ENCODE measurements around the gene SPDEF. TPM values are rescaled to one million over a fixed set of nuclear protein-coding genes. Genes with fewer than 3 reads are reported as not detected.

SPDEF gene
- polyA plus RNA-seq, 1 donor (not counting 4 experiments of a cell fraction or from before 2014, with no cell fraction given), result 0.03 TPM

GRCh38 chr6:34560366-34561226, 4.5 kb upstream of the SPDEF start:
- H3K4me2 ChIP-seq (ENCODE audit: control insufficient read depth, extremely low read depth, insufficient read depth, low read depth, low read length), result no peak overlapping the region
- FAIRE-seq (no peak), DNase-seq (ENCODE audit: low read depth, low spot score) (no peak)
- no peak overlapping the region for H3K4me3 ChIP-seq (ENCODE audit: control insufficient read depth in 2 of 3, extremely low read depth in 1 of 3, insufficient read depth in 2 of 3, low read depth in 1 of 3, low read length in 3 of 3)
- H4K20me1 ChIP-seq (ENCODE audit: control insufficient read depth, extremely low read depth, insufficient read depth, low read length), result no peaks in the 10 kb centered on the region
- H3K9ac ChIP-seq (ENCODE audit: control insufficient read depth, extremely low read depth, insufficient read depth, low read length), result no peak overlapping the region
- peaks cover 10% of the 10 kb centered on the region for H3K27me3 ChIP-seq (ENCODE audit: control insufficient read depth, extremely low read depth, insufficient read depth, low read length)
- no peak overlapping the region for H3K27ac ChIP-seq (ENCODE audit: control insufficient read depth, insufficient read depth, low read length)
- dilution Hi-C loops (cut with MboI; ENCODE audit: extremely low pct_ligation_motif_present, low sequenced_read_pairs), result no loop called here
- H3K79me2 ChIP-seq (ENCODE audit: control insufficient read depth, insufficient read depth, low read length), result no peaks in the 10 kb centered on the region
- TF ChIP-seq EZH2 (IDR thresholded peaks at IDR 0.05; ENCODE audit: low read length) (no peak), CTCF (optimal IDR thresholded peaks at IDR 0.05 in 1 of 3, IDR thresholded peaks at IDR 0.05 in 1 of 3, conservative IDR thresholded peaks at IDR 0.05 in 1 of 3; ENCODE audit: extremely low read depth in 1 of 3, insufficient read depth in 2 of 3, low read length in 3 of 3) (no peak)
- no peaks in the 10 kb centered on the region for H3K9me3 ChIP-seq (ENCODE audit: control insufficient read depth, low read depth, low read length)
- no peaks in the 10 kb centered on the region for H3K9me1 ChIP-seq (ENCODE audit: control insufficient read depth, extremely low read depth, insufficient read depth, low read length)
- H3K4me1 ChIP-seq (ENCODE audit: control insufficient read depth, extremely low read depth, insufficient read depth, low read length), result peaks cover 2% of the 10 kb centered on the region
- H2AFZ ChIP-seq (ENCODE audit: control insufficient read depth, low read length), result no peak overlapping the region
- H3K36me3 ChIP-seq (ENCODE audit: control insufficient read depth in 2 of 2, extremely low read depth in 1 of 2, insufficient read depth in 2 of 2, low read length in 2 of 2), result no peaks in the 10 kb centered on the region

- no peak for DNase-seq (ENCODE audit: low read depth, low spot score)
These were observed 3.7 kb upstream of the SPDEF start for GRCh38 chr6:34559651-34560365.

More at GRCh38 chr6:34559651-34560365, 3.7 kb upstream of the SPDEF start:
- H3K27me3 ChIP-seq (ENCODE audit: control insufficient read depth, extremely low read depth, insufficient read depth, low read length), result peaks cover 4% of the 10 kb centered on the region
- no peaks in the 10 kb centered on the region for H3K36me3 ChIP-seq (ENCODE audit: control insufficient read depth in 2 of 2, extremely low read depth in 1 of 2, insufficient read depth in 2 of 2, low read length in 2 of 2)
- no peak overlapping the region for H3K9ac ChIP-seq (ENCODE audit: control insufficient read depth, extremely low read depth, insufficient read depth, low read length)
- FAIRE-seq, result no peak
- no peak overlapping the region for H3K4me2 ChIP-seq (ENCODE audit: control insufficient read depth, extremely low read depth, insufficient read depth, low read depth, low read length)
- H4K20me1 ChIP-seq (ENCODE audit: control insufficient read depth, extremely low read depth, insufficient read depth, low read length), result no peaks in the 10 kb centered on the region
- H3K4me3 ChIP-seq (ENCODE audit: control insufficient read depth in 2 of 3, extremely low read depth in 1 of 3, insufficient read depth in 2 of 3, low read depth in 1 of 3, low read length in 3 of 3), result no peak overlapping the region
- no peaks in the 10 kb centered on the region for H3K79me2 ChIP-seq (ENCODE audit: control insufficient read depth, insufficient read depth, low read length)
- H2AFZ ChIP-seq (ENCODE audit: control insufficient read depth, low read length), result no peak overlapping the region
- no peak overlapping the region for H3K27ac ChIP-seq (ENCODE audit: control insufficient read depth, insufficient read depth, low read length)
- dilution Hi-C loops (cut with MboI; ENCODE audit: extremely low pct_ligation_motif_present, low sequenced_read_pairs), result no loop called here
- no peak for TF ChIP-seq EZH2 (IDR thresholded peaks at IDR 0.05; ENCODE audit: low read length)
- no peak for TF ChIP-seq CTCF (optimal IDR thresholded peaks at IDR 0.05 in 1 of 3, IDR thresholded peaks at IDR 0.05 in 1 of 3, conservative IDR thresholded peaks at IDR 0.05 in 1 of 3; ENCODE audit: extremely low read depth in 1 of 3, insufficient read depth in 2 of 3, low read length in 3 of 3)
- H3K9me3 ChIP-seq (ENCODE audit: control insufficient read depth, low read depth, low read length), result no peaks in the 10 kb centered on the region
- no peaks in the 10 kb centered on the region for H3K9me1 ChIP-seq (ENCODE audit: control insufficient read depth, extremely low read depth, insufficient read depth, low read length)
- peaks cover 2% of the 10 kb centered on the region for H3K4me1 ChIP-seq (ENCODE audit: control insufficient read depth, extremely low read depth, insufficient read depth, low read length)
